Neutrophil (primary cell): ENCODE measurements around the gene SRSF4.

ENCODE experiments used
- H3K27ac ChIP-seq: fragments of 200-600 bp; sonication (generic); 2 replicates; pipeline ENCODE4 v1.5.1; 2016; ENCODE audit warnings: mild to moderate bottlenecking, moderate library complexity
- H3K27me3 ChIP-seq: fragments of 200-600 bp; sonication (generic); 2 replicates; pipeline ENCODE4 v1.6.0; 2016; ENCODE audit warnings: mild to moderate bottlenecking
- H3K36me3 ChIP-seq: fragments of 200-600 bp; sonication (generic); 2 replicates; pipeline ENCODE4 v1.5.1; 2017
- H3K4me1 ChIP-seq, 2 experiments: fragments of 200-600 bp in 1 of 2; sonication (generic) in 1 of 2; 1 replicate in 1 of 2; 2 replicates in 1 of 2; pipeline versions ENCODE4 v1.5.1 to v1.6.1; 2013 to 2016; ENCODE audit warnings: low read depth in 1 of 2, low read length in 1 of 2, mild to moderate bottlenecking in 1 of 2, moderate library complexity in 1 of 2; ENCODE audit not compliant: control insufficient read depth in 1 of 2, insufficient read depth in 1 of 2
- H3K4me3 ChIP-seq, 2 experiments: fragments of 200-600 bp in 1 of 2; sonication (generic) in 1 of 2; 1 replicate in 1 of 2; 2 replicates in 1 of 2; pipeline ENCODE4 v1.5.1; 2013 to 2016; ENCODE audit warnings: low read depth in 1 of 2, low read length in 1 of 2, mild to moderate bottlenecking in 1 of 2, moderate library complexity in 1 of 2
- H3K9me3 ChIP-seq: fragments of 200-600 bp; sonication (generic); 2 replicates; pipeline ENCODE4 v1.5.1; 2016
- CTCF ChIP-seq: fragments of 200-600 bp; sonication (generic); IDR thresholded peaks from 2 replicates; pipeline ENCODE4 v1.5.1; 2016; ENCODE audit warnings: antibody characterized with exemption

SRSF4 gene

GRCh38 chr1:29162476-29163138 lies 19.1 kb downstream of the SRSF4 start:
- no peaks in the 10 kb centered on the region for H3K27me3 ChIP-seq
- peaks cover 6 to 14% of the 10 kb centered on the region in 2 experiments for H3K4me1 ChIP-seq
- peaks cover 70% of the 10 kb centered on the region for H3K36me3 ChIP-seq
- H3K9me3 ChIP-seq = no peaks in the 10 kb centered on the region
- H3K27ac ChIP-seq = peak overlapping the region; percentile 47
- no peak for TF ChIP-seq CTCF
- no peak overlapping the region for H3K4me3 ChIP-seq

- Histone ChIP-seq H3K27ac (peak overlapping the region; percentile 47), H3K36me3 (peaks cover 71% of the 10 kb centered on the region), H3K9me3 (no peaks in the 10 kb centered on the region)
Observed at GRCh38 chr1:29162025-29162424, 19.7 kb downstream of the SRSF4 start.

GRCh38 chr1:29159773-29160172 lies 21.9 kb downstream of the SRSF4 start:
- H3K4me1 ChIP-seq = peaks cover 6 to 14% of the 10 kb centered on the region in 2 experiments
- TF ChIP-seq CTCF = no peak
- peaks cover 70% of the 10 kb centered on the region for H3K36me3 ChIP-seq

More at GRCh38 chr1:29162025-29162424, 19.7 kb downstream of the SRSF4 start:
- Histone ChIP-seq H3K27me3 (no peaks in the 10 kb centered on the region), H3K4me1 (peaks cover 6 to 14% of the 10 kb centered on the region in 2 experiments), H3K4me3 (no peak overlapping the region)
- TF ChIP-seq CTCF = no peak

GRCh38 chr1:29157269-29157601 lies 24.5 kb downstream of the SRSF4 start:
- no peak overlapping the region for H3K4me3 ChIP-seq
- H3K9me3 ChIP-seq = no peaks in the 10 kb centered on the region
- TF ChIP-seq CTCF = no peak
- no peak overlapping the region for H3K27ac ChIP-seq
- peaks cover 80% of the 10 kb centered on the region for H3K36me3 ChIP-seq
- no peaks in the 10 kb centered on the region for H3K27me3 ChIP-seq
- H3K4me1 ChIP-seq = peaks cover 5 to 14% of the 10 kb centered on the region in 2 experiments

More at GRCh38 chr1:29159773-29160172, 21.9 kb downstream of the SRSF4 start:
- Histone ChIP-seq H3K27ac (peak overlapping the region; percentile 60), H3K4me3 (no peak overlapping the region), H3K9me3 (no peaks in the 10 kb centered on the region), H3K27me3 (no peaks in the 10 kb centered on the region)

- Histone ChIP-seq H3K27me3 (no peaks in the 10 kb centered on the region), H3K36me3 (peaks cover 85% of the 10 kb centered on the region), H3K4me1 (peaks cover 0 to 10% of the 10 kb centered on the region in 2 experiments), H3K9me3 (no peaks in the 10 kb centered on the region), H3K27ac (no peak overlapping the region), H3K4me3 (no peak overlapping the region)
- no peak for TF ChIP-seq CTCF
Observed at GRCh38 chr1:29156543-29157268, 25.0 kb downstream of the SRSF4 start.
